GM21576 (cell line): ENCODE data around the gene NRG3.

Source experiments
- ATAC-seq: cut with Tn5 transposase; IDR thresholded peaks from one replicate; pipeline ENCODE4 v1.9.1; 2021; ENCODE audit warnings: mild to moderate bottlenecking, moderate library complexity; ENCODE audit not compliant: unreplicated experiment

NRG3 gene

DNA sequence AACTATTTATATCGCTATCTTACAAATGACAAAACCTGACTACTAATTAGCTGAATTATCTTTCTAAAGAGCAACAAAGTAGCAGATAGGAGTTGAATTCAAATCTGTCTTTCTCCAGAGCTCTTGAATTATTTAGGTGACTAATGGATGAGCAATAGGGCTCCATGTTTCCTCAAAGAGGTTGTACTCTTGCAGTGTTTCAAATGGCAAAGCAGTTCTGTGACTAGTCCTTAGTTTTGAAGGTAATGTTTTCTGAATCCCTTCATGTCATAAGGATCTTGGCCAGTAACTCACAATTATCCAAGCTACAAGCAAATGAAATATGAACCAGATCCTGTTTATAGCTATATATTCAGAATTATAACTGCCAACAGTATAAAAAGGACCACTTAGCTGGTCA is 999.7 kb downstream of the NRG3 start:
- no peak for ATAC-seq

GRCh38 chr10:82880776-82881290 is 1005.8 kb downstream of the NRG3 start:
- ATAC-seq = no peak

GRCh38 chr10:82882722-82883121 is 1007.7 kb downstream of the NRG3 start:
- no peak for ATAC-seq

DNA sequence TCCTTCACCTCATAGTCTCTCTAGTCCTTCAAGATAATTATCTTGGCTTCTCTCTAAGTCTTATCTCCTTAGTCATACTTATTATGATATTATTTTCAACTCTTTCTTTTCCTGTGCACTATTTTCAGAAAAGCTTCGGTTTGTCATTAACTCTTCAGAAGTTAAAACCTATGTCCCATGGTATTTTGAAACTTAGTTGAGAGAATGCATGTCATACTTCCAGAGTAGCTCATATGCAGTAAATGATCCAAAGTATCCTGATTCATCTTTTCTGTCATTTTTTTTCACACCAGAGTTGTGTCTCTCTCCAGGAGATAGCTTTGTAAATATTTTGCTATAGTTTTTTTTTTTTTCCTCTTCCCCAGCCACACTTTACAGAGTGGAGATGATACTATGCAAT is 1008.6 kb downstream of the NRG3 start:
- no peak for ATAC-seq

DNA sequence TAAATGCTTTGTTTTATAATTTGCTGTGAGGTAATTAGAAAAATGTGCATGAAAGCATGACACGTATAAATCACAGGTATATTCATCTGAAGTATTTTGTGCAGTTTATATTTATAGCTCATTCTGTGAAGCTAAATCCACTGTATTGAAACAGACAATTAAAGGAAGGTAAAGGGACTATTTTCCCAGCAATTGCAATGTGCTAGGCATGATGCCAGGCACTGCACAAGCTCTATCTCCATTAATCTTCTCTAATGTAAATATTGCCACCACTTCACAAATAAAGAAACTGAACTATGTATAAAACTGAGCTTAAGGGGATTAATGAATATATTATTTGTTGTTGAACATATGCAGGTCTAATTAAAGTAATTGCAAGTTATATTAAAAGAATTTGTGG is 1012.5 kb downstream of the NRG3 start:
- ATAC-seq = no peak

DNA sequence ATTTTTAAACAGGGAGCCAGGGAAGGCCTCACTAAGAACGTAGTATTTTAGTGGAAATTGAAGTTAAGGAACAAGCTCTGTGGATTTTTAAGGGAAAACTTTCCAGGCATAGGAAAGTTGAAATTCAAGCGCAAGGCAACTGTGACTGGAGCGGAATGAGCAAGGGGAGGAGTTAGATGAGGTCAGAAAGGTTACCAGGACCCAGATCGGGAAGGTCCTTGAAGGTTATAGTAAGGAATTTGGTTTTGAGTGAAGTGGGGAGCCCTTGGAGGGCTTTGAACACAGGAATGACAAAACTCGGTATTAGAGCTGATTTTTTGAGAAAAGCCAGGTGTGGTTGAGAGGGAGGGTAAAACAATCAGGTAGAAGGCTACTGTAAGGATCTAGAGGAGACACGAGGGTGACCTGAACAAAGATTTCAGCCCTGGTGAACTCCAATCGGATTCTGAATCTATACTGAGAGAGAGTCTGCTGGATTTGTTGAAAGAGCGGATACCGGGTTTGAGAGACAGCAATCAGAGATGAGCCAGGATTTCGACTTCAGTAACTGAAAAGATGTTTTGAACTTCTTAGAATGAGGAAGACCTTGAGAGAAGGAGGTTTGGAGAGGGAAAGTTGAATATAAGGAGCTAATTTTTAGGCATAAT is 1013.9 kb downstream of the NRG3 start:
- ATAC-seq = no peak

- ATAC-seq = no peak
These were observed 1014.7 kb downstream of the NRG3 start for GRCh38 chr10:82889728-82890127.

GRCh38 chr10:82890573-82890972 is 1015.6 kb downstream of the NRG3 start:
- ATAC-seq = no peak

- no peak for ATAC-seq
These were observed 1033.1 kb downstream of the NRG3 start for GRCh38 chr10:82908096-82908495.

DNA sequence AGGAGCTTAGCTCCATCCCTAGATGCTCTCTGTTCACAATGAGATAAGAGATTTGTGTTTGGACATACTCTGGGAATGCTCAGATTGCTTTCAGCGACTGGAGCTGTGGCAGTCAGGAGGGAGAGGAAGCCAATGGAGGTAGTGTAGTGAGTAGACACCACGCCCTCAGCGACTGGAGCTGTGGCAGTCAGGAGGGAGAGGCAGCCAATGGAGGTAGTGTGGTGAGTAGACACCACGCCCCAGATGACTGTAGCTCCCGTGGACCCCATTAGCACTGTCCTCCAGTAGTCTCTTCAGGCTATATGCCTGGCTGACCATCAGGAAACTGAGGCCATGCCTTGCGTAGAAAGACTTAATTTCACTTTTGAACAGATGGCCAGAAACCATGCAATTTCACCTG is 1033.8 kb downstream of the NRG3 start:
- no peak for ATAC-seq

DNA sequence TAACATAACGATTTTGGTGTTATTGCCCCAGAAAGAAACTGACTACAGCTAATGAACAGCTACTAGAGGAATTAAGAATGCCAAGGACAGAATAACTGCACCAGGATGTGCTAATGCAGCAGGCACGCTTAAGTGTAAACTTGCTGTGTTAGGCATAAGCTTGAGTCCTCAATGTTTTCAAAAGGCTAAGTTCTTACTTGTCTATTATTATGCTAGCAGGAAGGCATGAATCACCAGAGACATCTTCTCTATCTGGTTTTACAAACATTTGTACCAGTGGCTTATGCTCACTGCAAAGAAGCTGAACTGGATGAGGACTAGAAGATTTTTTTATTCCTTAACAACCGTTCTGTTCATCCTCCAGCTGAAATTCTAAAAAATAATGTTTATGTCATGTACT is 1035.3 kb downstream of the NRG3 start:
- no peak for ATAC-seq

DNA sequence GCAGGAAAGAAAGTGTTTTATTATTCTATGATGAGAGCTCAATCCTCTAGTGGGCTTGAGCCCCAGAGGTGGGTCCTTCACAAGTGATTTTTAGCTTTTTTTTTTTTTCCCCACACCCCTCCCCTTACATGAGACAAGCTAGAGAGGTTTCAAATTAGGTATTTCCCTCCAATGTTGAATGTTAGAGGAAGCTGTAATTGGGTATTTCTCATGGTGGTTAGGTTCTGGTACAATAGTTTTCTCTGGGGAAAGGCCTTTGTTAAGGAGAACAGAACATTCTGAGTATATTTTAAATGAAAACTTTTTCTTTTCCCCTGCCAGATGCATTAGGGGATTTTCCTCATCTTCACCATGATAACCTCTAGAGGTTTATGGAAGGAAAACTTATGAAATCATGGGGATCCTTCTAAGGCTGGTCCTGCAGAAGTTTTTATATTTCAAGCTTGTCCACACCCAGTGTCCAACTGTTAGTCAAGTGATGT is 1039.7 kb downstream of the NRG3 start:
- no peak for ATAC-seq

DNA sequence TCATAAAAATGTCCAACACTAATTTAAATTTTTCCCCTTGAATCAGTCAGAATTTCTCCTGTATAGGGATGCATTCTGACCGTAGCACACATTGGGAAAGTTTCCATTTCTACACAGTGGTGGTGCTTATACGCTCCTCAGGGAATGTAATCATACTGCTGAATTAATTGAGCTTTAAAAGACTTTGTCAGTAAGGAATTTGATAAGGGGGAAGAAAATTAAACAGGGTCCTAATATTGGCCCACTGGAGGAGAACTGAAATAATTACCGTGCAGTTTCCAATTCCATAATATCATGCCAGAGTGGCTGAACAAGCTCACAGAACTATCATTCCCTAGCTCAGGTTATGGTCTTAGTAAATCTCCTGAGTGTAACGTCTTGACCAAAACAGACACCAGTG is 1041.9 kb downstream of the NRG3 start:
- ATAC-seq = no peak

- no peak for ATAC-seq
These were observed 1043.0 kb downstream of the NRG3 start for GRCh38 chr10:82918022-82918421.

DNA sequence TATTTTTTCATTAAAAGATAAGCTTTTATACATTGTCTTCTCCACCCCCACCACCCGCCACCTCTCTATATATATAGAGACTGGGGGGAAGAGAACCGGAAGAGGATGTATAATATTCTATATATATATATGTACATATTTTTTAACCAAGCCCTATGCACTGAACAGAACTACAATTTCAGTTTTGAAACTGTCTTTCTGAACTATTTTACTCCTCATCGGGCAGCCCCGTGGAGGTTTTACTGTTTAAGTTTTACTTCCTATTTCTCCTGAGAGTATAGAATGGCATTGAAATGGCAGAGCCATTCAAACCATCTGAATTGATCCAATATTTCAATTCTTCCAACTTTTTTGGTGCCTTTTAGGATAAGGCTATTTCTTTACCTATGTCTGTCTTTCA is 1047.1 kb downstream of the NRG3 start:
- ATAC-seq = peak; percentile 52

- ATAC-seq = no peak
These were observed 1047.8 kb downstream of the NRG3 start for GRCh38 chr10:82922755-82923154.

DNA sequence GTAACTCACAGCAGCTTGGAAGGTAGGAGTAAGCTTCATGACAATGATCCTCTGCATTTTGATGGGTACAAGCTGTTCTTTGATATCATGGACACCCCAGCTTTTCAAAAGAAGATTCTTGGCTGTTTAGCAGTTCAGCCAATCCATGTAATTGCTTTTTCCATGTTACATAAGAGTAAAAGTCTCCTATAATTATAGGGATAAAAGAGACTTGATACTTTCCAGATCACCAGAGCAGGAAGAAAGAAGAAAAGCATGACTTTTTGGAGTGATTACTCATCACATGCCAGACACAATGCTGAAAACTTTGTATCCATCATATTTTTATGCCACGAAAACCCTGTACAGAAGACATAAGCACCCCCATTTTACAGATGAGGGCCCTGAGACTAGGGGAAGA is 1049.7 kb downstream of the NRG3 start:
- no peak for ATAC-seq

DNA sequence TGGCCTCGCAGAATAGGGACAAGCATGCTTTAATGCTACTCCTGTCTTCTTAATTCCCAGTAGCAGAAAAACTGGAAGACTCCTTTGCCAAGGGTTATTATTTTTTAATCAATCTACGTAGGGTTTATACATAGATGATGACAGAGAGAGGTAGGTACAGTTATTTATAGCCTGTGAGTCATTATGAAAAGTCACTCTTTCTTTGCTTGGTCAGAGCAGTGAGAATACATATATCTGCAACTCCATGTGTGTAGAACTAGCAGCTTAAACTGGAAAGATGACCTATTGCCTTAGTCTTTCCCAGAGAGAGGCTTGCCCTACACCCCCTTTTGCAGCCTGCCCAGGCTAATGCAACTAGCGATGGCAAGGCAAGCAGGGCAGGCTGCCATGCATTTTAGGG is 1050.6 kb downstream of the NRG3 start:
- ATAC-seq = no peak

DNA sequence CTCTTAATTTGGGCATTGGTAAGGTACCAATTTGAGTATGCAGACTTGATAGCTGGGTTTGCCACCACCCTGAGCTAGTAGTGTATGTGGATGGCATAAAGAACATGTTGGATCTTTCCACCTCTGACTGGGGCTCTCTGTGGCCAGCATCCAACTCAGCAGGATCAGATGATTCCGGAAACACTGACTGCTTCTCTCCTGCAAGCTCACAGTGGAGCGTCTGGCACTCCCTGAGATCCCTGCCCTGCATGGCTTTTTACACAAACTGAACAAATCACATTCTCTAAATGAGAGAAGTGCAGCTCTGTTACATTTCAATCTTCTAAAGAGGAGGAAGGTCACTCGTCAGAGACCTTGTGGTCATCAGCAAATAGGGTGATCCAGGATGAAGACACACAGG is 1057.5 kb downstream of the NRG3 start:
- ATAC-seq = no peak

DNA sequence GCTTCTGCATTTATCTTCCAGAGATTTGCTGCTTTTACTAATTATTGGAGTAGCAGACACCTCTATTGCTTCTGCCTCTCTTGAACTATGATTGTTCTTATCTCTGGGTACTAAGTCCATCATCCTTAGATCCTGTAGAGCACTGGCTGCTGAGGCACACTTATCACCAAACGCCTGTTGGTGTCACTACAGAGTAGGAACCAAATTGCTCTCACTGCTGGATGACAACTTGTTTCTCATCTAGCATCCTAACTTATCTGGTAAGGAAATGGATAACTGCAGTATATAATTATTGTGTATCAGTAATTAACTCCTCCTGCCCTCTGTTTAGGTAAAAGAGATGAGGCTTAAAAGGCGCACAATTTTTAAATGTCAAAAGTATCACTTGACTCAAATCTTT is 1059.4 kb downstream of the NRG3 start:
- ATAC-seq = no peak

DNA sequence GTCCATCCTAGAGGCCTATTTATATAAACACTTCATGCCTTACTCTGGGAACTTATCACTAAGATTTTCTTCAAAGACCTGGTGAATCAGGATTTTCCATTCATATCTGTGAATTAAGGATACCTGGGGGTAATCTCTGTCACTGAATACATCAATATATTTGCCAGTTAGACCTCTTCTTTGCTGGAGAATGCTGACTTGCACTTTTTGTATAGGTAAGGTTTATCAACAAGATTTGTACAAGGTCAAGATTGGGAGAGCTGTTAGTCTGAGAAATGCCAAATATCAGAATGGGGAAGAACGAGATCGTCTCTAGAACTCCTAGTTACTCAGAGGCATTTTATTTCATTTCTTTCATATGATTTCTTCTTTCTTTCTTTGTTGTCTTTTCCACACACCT is 1060.0 kb downstream of the NRG3 start:
- no peak for ATAC-seq

GRCh38 chr10:82938331-82938730 is 1063.3 kb downstream of the NRG3 start:
- ATAC-seq = no peak
